CD14-positive monocyte (primary cell): ENCODE results near the gene DAPK2. TPM values are rescaled to one million over a fixed set of nuclear protein-coding genes. Genes with fewer than 3 reads are reported as not detected.
A peak's percentile ranks its signal among the peaks of the same experiment; 100 is the strongest.

Source experiments
- DNase-seq, 3 donors: peaks; one replicate each; pipeline ENCODE4 v3.0.0-alpha.2; 2011 to 2022
- H2AFZ ChIP-seq: 2 replicates; pipeline ENCODE4 v1.6.0; 2012; ENCODE audit warnings: mild to moderate bottlenecking, low read depth, low read length, inconsistent platforms; ENCODE audit not compliant: insufficient read depth, poor library complexity, severe bottlenecking
- H3K27ac ChIP-seq, 2 donors: 1 replicate in 1 of 2; 2 replicates in 1 of 2; pipeline ENCODE4 v1.5.1; 2012 to 2013; ENCODE audit warnings: low read length in 2 of 2, control low read depth in 1 of 2, inconsistent platforms in 1 of 2, low read depth in 1 of 2, mild to moderate bottlenecking in 1 of 2
- H3K27me3 ChIP-seq, 2 donors: one replicate each; pipeline versions ENCODE4 v1.6.0 to v1.6.1; 2011 to 2013; ENCODE audit warnings: low read length in 2 of 2; ENCODE audit not compliant: control insufficient read depth in 2 of 2, insufficient read depth in 2 of 2
- H3K36me3 ChIP-seq, 2 donors: replicated peaks in 1 of 2; 1 replicate in 1 of 2; 2 replicates in 1 of 2; pipeline versions ENCODE4 v1.5.1 to v1.6.1; 2012 to 2013; ENCODE audit warnings: low read length in 2 of 2, control low read depth in 1 of 2, inconsistent platforms in 1 of 2, mild to moderate bottlenecking in 1 of 2; ENCODE audit not compliant: insufficient read depth in 2 of 2, control insufficient read depth in 1 of 2
- H3K4me1 ChIP-seq, 2 donors: 1 replicate in 1 of 2; 2 replicates in 1 of 2; pipeline versions ENCODE4 v1.5.1 to v1.6.1; 2012 to 2013; ENCODE audit warnings: low read length in 2 of 2, control low read depth in 1 of 2, inconsistent platforms in 1 of 2, mild to moderate bottlenecking in 1 of 2, moderate library complexity in 1 of 2; ENCODE audit not compliant: insufficient read depth in 2 of 2, control insufficient read depth in 1 of 2
- H3K4me2 ChIP-seq: replicated peaks from 2 replicates; pipeline ENCODE3; 2012; ENCODE audit warnings: low read length, moderate library complexity, mild to moderate bottlenecking; ENCODE audit not compliant: poor library complexity, severe bottlenecking; ENCODE audit errors: extremely low read depth
- H3K4me3 ChIP-seq, 3 experiments: fragments of 200-600 bp in 1 of 3; sonication (generic) in 1 of 3; replicated peaks in 1 of 3; 1 replicate in 2 of 3; 2 replicates in 1 of 3; pipeline ENCODE4 v1.5.1; 2011 to 2013; ENCODE audit warnings: low read length in 3 of 3, mild to moderate bottlenecking in 3 of 3, control low read depth in 2 of 3, low read depth in 2 of 3, inconsistent platforms in 1 of 3, moderate library complexity in 1 of 3
- H3K79me2 ChIP-seq: 2 replicates; pipeline ENCODE4 v1.6.0; 2012; ENCODE audit warnings: mild to moderate bottlenecking, control low read depth, inconsistent platforms, low read length, moderate library complexity; ENCODE audit not compliant: insufficient read depth
- H3K9ac ChIP-seq: 2 replicates; pipeline ENCODE4 v1.6.0; 2017; ENCODE audit warnings: low read length, mild to moderate bottlenecking; ENCODE audit not compliant: insufficient read depth, poor library complexity, severe bottlenecking
- H3K9me3 ChIP-seq, 2 donors: replicated peaks in 1 of 2; 1 replicate in 1 of 2; 2 replicates in 1 of 2; pipeline versions ENCODE4 v1.5.1 to v1.6.1; 2012 to 2013; ENCODE audit warnings: low read length in 2 of 2, control low read depth in 1 of 2; ENCODE audit not compliant: control insufficient read depth in 1 of 2, insufficient read depth in 1 of 2
- H4K20me1 ChIP-seq: 2 replicates; pipeline ENCODE4 v1.6.0; 2012; ENCODE audit warnings: mild to moderate bottlenecking, low read length, control low read depth, moderate library complexity; ENCODE audit not compliant: insufficient read depth
- H3K27ac Mint-ChIP-seq, 7 donors: one replicate each; pipeline ENCODE4 v1.8.0; 2020; ENCODE audit warnings: mild to moderate bottlenecking in 7 of 7, mixed read lengths in 7 of 7, moderate library complexity in 6 of 7, inconsistent platforms in 2 of 7
- H3K27me3 Mint-ChIP-seq, 3 donors: one replicate each; pipeline ENCODE4 v1.8.0; 2021 to 2022; ENCODE audit warnings: low read depth in 3 of 3, mild to moderate bottlenecking in 3 of 3, mixed read lengths in 3 of 3, moderate library complexity in 3 of 3, inconsistent platforms in 1 of 3
- H3K36me3 Mint-ChIP-seq, 2 donors: one replicate each; pipeline ENCODE4 v1.8.0; 2020; ENCODE audit warnings: mixed read lengths in 2 of 2, inconsistent platforms in 1 of 2, mild to moderate bottlenecking in 1 of 2
- H3K4me1 Mint-ChIP-seq: one replicate; pipeline ENCODE4 v1.8.0; 2020; ENCODE audit warnings: mild to moderate bottlenecking, mixed read lengths
- H3K4me3 Mint-ChIP-seq, 2 donors: one replicate each; pipeline ENCODE4 v1.8.0; 2020; ENCODE audit warnings: mild to moderate bottlenecking in 2 of 2, mixed read lengths in 2 of 2, moderate library complexity in 1 of 2
- H3K9me3 Mint-ChIP-seq, 7 donors: one replicate each; pipeline ENCODE4 v1.8.0; 2020 to 2022; ENCODE audit warnings: mixed read lengths in 7 of 7, mild to moderate bottlenecking in 6 of 7, moderate library complexity in 6 of 7, inconsistent platforms in 2 of 7
- CTCF ChIP-seq: fragments of 200-600 bp; IDR thresholded peaks from one replicate; pipeline ENCODE4 v1.8.0; 2022; ENCODE audit warnings: antibody characterized with exemption, mild to moderate bottlenecking
- WGBS: methylation state at CpG from one replicate; pipeline ENCODE4 v1.1.5; 2013; ENCODE audit warnings: missing lambda C conversion rate; ENCODE audit not compliant: insufficient coverage; 5-methylcytosine and 5-hydroxymethylcytosine counted together
- intact Hi-C, 2 donors: fragments of 100-400 bp; cut with micrococcal nuclease; formaldehyde crosslinking; loops; one replicate each; pipeline versions ENCODE4 v1.15.0 to v1.15.1; 2023
- polyA plus RNA-seq, 3 donors: library from polyadenylated mRNA; depleted of rRNA in 1 of 3; unstranded in 2 of 3; stranded (reverse) in 1 of 3; fragments of 300-500 nt in 2 of 3; fragments of >200 nt in 1 of 3; fragmentation: Illumina TruSeq in 2 of 3; gene quantifications; 1 replicate in 2 of 3; 2 replicates in 1 of 3; pipeline ENCODE4 v1.2.3, GENCODE V29; 2012 to 2021

The DAPK2 gene
- polyA plus RNA-seq, 3 donors, result 0.59 to 4.1 (median 2.1) TPM

- Histone ChIP-seq H4K20me1 (no peaks in the 10 kb centered on the region), H3K79me2 (no peaks in the 10 kb centered on the region), H3K27me3 (no peaks in the 10 kb centered on the region), H3K4me3 (no peak overlapping the region), H3K27ac (no peak overlapping the region), H3K36me3 (no peaks in the 10 kb centered on the region), H3K9me3 (no peaks in the 10 kb centered on the region), H3K4me2 (no peak overlapping the region), H2AFZ (no peak overlapping the region), H3K4me1 (peaks cover 7 to 18% of the 10 kb centered on the region in 2 donors), H3K9ac (no peak overlapping the region)
- no peak overlapping the region for H3K4me3 Mint-ChIP-seq
- H3K9me3 Mint-ChIP-seq, result peaks cover 0 to 2% (median 0%) of the 10 kb centered on the region in 7 donors
- H3K4me1 Mint-ChIP-seq, result peaks cover 17% of the 10 kb centered on the region
- H3K36me3 Mint-ChIP-seq, result no peaks in the 10 kb centered on the region
- WGBS, result no CpG with 5 or more reads among the region's 3 CpGs
- intact Hi-C loops, result no loop called here
- no peak for TF ChIP-seq CTCF
- no peak for DNase-seq
- H3K27ac Mint-ChIP-seq, result no peak overlapping the region
- peaks cover 0 to 4% (median 0%) of the 10 kb centered on the region in 3 donors for H3K27me3 Mint-ChIP-seq
Observed at GRCh38 chr15:64013179-64014062, 32.9 kb downstream of the DAPK2 start.

- Histone ChIP-seq H3K27ac (no peak overlapping the region), H3K4me2 (no peak overlapping the region), H3K9ac (no peak overlapping the region), H3K79me2 (no peaks in the 10 kb centered on the region), H3K4me3 (no peak overlapping the region), H3K36me3 (no peaks in the 10 kb centered on the region), H3K9me3 (no peaks in the 10 kb centered on the region), H3K4me1 (peaks cover 7 to 18% of the 10 kb centered on the region in 2 donors), H4K20me1 (no peaks in the 10 kb centered on the region), H2AFZ (no peak overlapping the region), H3K27me3 (no peaks in the 10 kb centered on the region)
- Mint-ChIP-seq H3K9me3 (peaks cover 0 to 2% (median 0%) of the 10 kb centered on the region in 7 donors), H3K36me3 (no peaks in the 10 kb centered on the region), H3K4me1 (peaks cover 17% of the 10 kb centered on the region), H3K4me3 (no peak overlapping the region), H3K27ac (peak overlapping the region in 2 of 7 donors; percentile 22 to 35), H3K27me3 (peaks cover 0 to 2% (median 1%) of the 10 kb centered on the region in 3 donors)
- no peak for TF ChIP-seq CTCF
- 70% methylated on average over 1 of the region's 1 CpG for whole genome bisulfite sequencing
- no peak for DNase-seq
- intact Hi-C loops, result no loop called here
Observed at GRCh38 chr15:64011736-64012135, 34.5 kb downstream of the DAPK2 start.
